ENCODE results near the gene KCNMA1.

KCNMA1 gene

DNA sequence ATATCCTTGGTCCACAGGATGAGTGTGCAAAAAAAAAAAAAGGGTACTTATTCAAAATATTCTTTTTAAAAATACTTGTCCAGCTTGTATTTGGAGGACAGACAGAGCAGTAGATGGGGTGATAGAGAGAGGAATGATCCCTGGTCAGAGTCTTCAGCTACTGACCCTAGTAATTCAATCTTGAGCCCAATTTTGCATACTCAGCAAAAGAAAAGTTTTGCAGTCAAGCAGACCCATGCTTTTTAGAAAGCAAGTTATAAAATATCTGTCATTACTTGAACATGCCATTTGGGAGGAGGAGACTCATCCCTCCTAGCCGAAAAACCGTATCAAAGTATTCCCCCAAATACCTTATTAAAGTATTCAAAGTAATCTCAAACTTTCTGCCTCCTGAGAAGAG lies 585.0 kb downstream of the KCNMA1 start:
- DNase-seq, result no peak

DNA sequence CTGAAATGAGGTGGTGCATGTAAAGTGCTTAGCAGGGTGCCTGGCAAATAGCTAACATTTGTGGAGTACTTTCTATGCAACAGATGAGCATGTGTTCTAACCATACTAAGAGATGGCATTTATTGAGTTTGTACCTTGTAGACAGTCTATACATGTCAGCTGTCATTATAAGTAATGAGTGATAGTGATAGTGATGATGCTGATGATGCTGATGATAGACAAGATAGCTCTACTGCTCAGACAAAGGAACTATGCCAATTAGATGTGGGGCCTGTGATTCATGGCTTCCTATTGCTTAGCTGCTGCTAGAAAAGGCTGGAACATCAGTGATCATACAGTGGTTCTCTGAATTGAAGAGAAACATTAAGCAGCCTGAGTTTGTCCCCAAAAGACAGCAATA lies 585.8 kb downstream of the KCNMA1 start:
- no peak for DNase-seq

DNA sequence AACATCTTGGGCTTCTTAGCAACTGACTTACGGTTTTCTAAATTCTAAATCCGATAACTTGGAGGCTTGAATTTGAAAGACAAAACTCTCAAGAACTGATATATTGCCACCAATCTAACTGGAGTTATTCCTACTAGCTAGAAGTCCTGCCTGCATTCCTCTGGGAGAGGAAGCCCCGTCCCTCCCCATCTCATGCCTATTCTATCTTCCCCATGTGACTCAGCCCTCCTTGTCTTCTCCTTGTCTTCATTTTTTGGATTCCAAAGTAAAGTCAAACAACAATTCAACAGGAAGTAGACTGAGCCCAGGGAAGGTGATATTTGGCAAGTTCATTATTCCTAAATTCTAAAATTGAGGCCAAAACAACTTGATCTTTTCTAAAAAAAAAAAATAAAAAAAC lies 587.7 kb downstream of the KCNMA1 start:
- DNase-seq, result no peak

DNA sequence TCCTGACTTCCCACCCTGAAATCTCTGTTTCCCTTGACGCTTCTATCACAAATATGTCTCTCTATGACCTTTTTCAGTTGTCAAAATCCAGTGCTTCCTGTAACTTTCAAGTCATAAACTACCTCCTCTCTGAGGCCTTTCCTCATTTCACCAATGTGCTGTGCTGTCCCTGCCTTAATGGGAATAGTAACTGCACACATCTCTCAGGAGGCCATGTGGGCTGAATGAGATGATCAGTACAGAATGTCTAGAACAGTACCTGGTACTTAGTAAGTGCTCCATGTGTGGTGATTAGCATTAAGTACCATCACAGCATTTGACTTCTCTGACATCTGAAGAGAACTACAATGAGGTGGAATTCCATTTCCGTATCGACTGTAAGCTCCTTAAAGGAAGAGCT lies 588.5 kb downstream of the KCNMA1 start:
- DNase-seq, result no peak

DNA sequence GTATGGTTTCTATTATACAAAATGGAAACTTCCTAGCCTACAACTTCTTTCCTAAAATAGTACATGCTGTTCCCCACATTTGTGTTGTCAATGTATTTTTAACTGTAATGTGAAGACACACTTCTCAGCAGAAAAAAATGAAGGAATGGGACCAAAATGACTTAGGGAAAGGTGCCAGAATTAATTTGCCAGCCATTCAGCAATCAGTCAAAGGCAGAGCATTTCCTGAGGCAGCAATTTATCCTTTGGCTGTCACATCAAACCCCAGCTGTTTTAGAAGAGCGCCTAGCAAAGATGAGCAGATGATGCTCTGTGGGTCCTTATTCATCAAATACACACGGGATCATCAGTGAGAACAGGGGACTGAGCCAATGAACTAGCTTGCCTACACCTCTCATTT lies 592.5 kb downstream of the KCNMA1 start:
- DNase-seq, result no peak

DNA sequence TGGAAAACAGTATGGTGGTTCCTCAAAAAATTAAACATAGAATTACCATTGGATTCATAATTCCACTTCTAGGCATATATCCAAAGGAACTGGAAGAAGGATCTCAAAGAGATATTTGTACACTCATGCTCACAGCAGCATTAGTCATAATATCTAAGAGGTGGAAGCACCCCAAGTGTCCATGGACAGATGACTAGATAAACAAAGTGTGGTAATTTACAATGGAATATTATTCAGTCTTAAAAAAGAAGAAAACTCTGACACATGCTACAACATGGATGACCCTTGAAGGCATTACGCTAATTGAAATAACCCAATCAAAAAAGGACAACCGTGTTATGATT lies 594.2 kb downstream of the KCNMA1 start:
- no peak for DNase-seq

DNA sequence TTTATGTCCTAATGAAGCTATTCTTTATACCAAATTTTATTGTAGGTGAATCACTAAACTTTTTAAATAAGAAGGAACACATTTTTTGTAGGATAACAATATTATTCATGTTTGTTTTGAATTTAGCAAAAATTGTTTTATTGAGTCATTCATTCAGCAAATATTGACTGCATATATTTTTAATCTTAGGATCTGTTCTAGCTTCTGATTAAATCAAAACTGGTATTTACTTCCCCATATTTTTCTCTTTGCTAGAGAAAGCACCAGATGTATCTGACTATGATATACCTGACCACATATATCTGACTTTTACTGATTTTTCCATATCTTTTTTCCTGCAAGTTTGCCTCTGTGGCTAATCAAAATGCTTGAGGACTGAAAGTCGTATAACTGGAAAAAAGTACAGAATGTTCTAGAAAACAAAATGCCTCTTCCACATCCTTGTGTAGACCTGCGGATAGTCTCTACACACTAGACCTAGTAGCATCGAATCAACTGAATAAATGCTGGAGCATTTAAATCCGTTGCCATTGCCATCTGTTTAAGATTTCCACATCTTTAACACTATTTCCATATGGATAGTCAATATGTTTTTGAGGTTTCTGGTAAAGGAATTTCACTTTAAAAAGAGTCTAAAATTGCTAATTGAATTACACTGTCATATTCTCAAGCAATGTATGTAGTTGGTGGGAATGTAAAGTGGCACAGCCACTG lies 594.7 kb downstream of the KCNMA1 start:
- DNase-seq, result no peak

DNA sequence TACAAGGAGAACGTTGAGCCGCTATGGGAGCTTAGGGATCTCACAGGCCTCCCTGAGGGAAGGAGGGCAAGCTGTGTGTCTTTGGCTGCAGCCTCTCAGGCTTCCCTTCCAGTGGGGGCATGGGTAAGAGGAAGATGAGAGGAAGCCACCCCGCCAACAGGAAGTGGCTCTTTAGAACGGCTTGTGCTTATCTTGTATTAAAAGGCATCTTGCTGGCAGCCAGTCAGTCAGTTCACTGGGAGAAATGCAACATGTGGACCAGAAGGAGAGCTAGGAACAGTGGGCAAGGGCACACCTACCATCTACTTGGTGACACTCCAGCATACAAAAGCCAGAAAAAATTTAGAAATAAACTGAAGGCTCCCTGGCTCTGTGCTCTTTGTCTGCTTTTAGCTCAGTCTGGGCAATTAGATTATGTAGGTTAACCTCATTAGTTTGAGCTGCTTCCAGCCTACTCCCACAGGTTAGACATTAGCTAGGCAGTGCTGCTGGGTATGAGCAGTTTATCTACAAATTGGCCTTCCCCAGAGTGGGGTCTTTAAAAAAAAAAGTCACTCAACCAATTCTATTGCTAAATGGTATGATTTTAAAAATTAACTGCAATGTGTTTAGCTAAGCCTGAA lies 595.9 kb downstream of the KCNMA1 start:
- no peak for DNase-seq

DNA sequence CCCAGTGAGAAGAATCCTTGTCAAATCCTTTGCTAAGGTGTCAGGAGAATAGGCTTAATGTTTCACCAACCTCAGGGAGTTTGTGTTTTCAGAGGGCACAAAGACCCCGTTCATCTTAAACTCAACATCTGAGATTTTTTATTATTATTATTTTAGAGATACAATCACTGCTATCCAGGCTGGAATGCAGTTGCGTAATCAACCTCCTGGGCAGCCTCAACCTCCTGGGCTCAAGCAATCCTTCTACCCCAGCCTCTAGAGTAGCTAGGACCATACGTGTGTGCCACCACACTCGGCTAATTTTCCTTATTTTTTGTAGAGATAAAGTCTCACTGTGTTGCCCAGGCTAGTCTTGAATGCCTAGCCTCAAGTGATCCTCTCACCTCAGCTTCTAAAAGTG lies 599.2 kb downstream of the KCNMA1 start:
- DNase-seq, result no peak

DNA sequence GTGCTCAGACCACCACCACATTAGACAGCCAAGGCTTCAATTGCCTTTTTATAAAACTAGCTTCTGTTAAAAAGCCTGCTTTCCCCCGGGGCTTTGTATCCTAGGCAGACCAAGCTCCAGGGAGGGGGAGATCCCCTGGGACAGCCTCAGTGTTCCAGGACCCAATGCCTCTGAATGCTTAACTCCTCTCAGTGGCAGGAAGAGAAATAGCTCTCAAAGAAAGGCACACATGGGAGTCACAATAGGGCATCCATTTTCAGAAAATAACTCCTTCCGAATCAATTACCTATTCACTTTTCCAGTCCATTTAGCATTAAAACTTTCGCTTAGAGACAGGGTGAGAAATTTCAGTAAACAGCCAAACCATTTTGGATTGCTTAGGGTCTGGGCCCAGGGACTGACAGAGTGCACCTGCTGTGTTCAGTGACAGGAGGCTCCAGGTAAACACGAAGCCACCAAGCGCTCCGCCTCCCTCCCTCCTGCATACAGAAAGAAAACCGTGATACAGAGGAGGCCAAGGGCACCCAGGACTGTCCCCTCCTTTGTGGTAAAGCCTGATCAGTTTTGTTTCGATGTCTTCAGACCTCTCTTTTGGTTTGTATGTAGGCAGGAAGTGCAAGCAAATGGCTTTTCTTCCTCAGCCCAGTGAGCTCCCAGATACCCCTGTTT lies 599.7 kb downstream of the KCNMA1 start:
- peak; percentile 19 for DNase-seq

DNA sequence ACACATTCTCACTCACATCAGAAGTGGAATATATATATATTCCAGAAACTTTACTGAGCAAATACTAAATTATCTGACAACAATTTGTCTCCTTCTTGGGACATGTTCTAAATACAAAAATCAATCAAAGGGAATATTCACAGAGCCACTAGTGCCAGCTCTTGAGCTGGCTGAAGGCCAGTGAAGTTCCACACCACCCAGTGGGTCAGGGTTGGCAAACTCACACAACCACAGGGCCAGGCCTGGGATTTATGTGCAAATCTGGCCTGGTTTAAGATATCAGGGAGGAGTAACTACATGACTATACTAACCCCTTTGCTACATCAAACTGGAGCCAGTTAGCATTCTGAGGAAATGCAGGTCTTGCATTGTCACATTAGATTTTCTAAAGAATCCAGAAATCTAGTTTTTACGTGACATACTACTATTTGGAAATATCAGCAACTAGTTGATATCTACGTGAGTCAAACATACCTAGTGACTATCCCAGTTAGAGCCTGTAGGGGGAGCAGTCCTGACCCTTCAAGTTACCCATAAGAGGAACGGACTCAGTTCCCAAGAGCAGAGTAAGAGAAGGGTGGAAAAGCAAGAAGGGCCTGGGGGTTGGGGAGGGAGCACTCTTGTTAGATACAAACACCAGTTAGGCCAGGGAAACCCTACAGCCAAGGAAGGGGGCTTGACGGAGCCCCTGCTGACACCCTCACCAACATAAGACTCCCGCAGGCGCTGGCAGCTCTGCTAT lies 600.4 kb downstream of the KCNMA1 start:
- no peak for DNase-seq

DNA sequence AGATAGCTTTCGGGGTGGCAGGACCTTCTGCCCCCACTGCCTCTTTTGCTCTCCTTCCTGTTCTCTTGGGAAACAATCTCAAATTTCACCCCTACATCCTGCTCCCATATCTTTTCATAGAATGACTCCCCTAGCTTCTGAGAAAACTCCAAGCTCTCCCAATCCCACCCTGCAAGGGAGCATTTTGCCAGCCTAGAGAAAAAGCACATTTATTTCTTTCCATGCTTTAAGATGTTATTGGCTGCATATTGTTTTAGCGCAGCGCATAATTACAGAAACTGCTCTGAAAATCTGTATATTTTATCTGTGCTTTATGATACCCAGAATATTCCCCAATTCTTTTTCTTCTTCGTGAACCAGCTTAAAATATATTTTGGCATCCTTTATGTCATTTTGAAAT lies 601.3 kb downstream of the KCNMA1 start:
- DNase-seq, result no peak

DNA sequence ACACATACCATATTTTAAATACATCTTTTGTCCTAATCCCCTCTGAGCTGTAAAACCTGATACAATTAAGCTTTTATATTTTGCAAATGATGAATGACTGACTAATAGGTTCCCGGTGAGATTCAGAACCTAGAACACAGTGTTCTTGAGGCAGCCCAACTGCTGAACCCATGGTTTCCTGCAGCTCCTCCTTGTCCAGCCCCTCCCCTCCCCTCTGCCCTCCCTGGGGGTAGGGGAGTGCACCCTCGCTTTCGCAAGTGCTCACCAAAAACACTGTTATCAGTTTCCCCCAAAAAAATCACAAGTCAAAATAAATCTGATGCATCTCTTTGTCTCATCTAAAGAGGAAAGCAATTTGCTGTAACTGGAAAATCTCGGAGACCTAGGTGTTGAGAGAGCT lies 602.8 kb downstream of the KCNMA1 start:
- no peak for DNase-seq

DNA sequence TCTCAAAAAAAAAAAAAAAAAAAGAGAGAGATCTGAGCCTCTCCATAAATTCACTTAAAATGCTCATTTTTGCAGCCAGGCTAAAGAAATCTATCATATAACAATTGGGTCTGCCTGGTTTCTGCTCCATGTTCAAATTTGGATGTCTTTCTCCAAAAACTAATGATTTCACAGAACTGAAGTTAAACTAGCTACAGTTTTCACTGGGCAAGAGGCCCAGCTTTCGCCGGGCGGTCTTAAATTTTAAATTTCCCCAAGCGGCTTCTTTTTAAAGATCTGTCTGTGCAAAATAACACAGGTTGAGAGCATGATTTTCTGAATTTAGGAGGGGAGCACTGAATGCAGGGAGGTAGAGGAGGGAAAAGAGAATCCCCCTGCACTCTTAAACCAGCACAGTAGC lies 603.4 kb downstream of the KCNMA1 start:
- no peak for DNase-seq

DNA sequence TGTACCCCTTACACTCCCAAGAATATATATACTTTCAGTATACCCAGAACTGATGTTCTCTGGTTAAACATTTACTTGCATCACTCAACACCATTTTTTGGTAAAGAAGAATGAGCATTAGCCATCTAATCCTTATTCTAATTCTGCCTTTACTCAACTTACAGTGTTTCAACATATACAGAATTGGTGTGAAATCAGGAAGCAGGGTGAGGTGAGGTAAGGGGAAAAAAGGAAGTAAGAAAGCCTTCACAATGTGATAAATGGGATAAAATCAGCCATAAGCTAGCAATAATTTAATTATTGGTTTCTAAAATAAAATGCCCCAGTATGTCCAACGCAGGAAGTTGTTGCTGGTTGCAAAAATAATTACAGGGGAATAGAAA lies 605.4 kb downstream of the KCNMA1 start:
- no peak for DNase-seq

DNA sequence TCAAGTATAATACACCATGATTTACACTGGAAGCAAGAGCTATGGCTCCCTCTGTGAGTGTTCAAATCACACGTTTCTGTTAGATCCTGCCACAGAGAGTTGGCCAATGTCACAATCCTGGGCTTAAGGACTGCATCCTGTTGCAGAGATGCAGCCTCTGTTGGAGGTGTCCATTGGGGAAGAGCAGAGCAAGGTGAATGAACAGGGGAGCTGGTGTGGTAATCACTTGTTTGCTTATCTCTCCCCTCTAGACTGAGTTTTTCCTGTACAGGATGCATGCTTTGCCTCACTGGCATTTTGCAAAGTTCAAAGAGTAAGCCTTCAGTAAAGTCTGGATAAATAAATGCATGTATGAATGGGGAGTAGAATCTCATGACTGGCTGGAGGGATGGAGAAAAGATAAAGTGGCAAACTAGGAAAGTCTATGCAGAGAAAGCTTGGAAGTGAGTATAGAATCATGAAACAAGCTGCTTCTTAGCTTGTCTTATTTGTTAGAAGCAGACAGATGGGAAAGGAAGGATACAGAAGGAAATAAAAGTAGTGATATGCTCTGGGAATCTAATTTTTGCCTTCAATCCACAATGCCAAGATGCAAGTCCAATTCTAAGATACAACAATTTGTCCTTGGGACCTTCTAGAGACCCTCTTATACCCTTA lies 605.9 kb downstream of the KCNMA1 start:
- DNase-seq, result no peak

DNA sequence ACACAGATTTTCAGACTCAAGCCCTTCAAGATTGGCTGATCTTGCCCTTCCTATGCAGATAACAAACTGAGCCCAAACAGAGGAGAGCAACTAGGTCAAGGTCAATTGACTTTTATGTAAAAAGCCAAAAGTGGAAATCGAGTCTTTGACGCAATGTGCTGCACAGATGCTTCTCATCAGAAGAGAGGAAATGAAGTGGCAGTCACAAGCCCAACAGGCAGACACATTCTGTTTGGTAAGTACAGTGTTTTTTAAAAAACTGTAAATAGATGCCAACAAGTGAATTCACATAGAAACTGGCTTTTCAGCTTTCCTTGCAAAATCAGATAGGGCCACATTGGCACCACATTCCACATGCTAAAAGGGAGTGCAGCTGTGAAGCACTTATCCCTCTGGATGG lies 606.6 kb downstream of the KCNMA1 start:
- no peak for DNase-seq

DNA sequence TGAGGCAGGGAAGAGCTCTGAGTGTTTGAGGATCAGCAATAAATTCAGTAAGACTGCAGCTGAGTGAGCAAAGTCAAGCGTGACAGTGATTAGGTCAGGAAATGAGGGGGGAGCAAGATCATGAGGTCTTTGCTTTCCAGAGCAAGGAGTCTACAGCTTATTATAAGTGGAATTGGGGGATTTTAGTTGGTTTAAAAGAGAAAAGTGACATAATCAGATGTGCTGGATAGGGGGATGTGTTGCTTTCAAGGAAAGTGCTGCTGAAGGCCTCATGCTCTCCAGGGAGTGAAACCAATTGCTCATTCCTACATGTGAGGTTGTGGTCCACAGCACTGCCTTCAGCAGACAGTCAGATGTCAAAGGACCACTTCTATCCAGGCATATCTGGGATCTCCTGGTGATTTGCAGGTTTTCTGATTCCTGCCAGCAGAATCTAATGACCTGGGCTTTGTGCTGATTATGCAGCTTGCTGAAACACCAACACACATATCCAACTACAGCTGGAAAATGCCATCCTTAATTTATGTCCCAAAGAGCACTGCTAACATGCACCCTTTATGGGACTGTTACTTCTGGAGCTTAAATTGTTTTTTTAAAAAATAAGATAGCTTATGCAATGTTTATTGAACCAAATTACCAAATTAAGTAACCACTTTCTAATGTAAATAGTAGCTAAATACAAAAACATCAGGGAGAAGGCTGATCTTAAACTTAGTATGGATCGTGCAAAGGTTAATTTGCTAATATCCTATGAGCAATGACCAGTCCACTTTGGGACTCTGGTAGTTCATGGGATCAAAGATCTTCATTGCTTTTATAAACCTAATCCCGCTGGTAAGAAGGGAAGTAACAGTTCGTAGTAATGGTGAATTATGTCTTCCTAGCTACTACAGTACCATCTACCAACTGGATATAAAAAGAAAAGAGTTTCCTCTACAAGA lies 607.6 kb downstream of the KCNMA1 start:
- peak; percentile 46 for DNase-seq

DNA sequence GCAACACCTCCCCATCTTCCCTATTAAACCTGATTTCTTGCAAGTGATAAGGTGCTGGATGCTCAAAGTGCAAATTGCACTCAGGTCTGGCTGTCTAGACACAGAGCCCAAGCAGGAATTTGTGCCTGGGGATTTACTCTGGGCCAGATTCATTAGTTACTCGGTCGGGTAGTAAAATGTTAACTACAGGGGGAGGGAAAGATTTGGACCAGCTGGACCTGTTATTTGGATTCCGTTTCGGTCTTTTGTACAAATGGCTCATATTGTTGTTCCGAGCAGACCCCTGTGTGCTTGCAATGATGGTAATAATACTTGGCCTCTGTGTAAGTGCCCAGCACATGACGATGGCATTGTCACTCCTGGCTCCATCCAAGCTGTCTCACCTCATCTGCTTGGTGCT lies 609.6 kb downstream of the KCNMA1 start:
- no peak for DNase-seq

DNA sequence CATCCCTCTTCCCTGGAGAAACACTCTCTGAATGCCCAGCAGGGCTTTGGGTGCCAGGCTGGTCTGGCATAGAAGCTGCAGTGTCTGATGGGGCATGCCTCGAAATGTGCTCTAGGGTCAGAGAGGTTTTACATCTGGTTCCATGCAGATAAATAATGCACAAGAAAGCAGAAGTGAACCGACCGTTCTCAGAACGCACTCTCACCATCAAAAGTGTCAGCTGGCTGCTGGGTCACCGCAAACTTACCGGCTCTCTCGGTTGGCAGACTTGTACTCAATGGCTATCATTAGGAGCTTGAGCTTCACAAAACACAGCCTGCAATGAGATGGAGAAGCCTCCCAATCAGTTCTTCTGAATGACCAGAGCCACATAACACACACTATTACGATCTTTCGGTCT lies 610.0 kb downstream of the KCNMA1 start:
- DNase-seq, result no peak

DNA sequence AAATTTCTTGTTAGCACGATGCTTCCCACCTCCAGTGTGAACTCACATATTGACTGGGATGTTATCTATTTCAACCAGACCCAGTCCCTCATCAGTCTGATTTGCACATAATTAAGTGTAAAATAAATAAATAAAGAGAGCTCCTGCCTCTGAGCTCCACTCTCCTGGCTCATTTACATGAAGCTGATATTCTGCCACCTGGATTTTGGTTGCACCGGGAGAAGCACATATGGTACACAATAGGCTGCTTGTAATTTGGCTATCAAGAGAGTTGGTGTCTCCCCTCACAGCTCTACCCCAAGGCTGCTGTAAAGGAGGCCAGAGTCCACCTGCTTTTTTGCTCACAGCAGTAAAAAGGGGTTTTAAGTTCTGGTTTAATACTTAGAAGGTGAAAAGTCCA lies 610.5 kb downstream of the KCNMA1 start:
- DNase-seq, result no peak

DNA sequence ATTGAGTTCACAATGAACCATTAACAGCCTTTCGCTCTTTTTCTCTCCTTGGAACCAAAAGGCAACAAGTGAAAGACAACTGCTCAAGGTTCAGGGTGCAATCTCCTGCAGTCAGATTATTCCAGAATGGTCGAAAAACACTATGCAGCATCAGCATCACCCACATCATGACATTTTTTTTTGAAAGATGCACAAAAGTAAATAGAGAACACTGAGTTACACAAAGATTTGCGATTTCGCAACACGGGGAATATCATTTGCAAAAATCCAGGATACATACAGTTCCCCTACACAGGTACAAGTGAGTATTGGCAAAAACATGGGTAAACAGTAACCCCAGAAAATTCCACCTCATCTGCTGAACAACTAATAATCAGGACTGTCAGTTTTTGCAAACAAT lies 611.5 kb downstream of the KCNMA1 start:
- DNase-seq, result no peak
